ENCODE measurements around the gene SCAMP3. TPM values are rescaled to one million over a fixed set of nuclear protein-coding genes. Genes with fewer than 3 reads are reported as not detected.

The SCAMP3 gene
- total and polyA plus RNA-seq, 2 of the 4 experiments (the other 2 are of a cell fraction): 30.5 to 118 TPM

- ChIA-PET POLR2A (ENCODE audit: unreplicated experiment) (no interaction called here), CTCF (no interaction called here)
- Histone ChIP-seq H2BK120ac (ENCODE audit: low read depth, low read length) (no peak overlapping the region), H3K9me1 (ENCODE audit: insufficient read depth, low read length) (peaks cover 3% of the 10 kb centered on the region; the same call in 1 of the 2 replicates), H3K27ac (ENCODE audit: insufficient read depth, low read length) (no peak overlapping the region), H2BK5ac (ENCODE audit: low read depth, low read length, poor library complexity, severe bottlenecking) (no peak overlapping the region), H3K4me3 (ENCODE audit: insufficient read depth, low read depth, low read length) (no peak overlapping the region), H3K4ac (ENCODE audit: low read depth, low read length) (no peak overlapping the region), H3K79me1 (ENCODE audit: low read depth in 1 of 2, low read length in 2 of 2) (no peaks in the 10 kb centered on the region), H3K4me1 (ENCODE audit: control insufficient read depth, insufficient read depth, low read length) (no peaks in the 10 kb centered on the region), H3K9ac (ENCODE audit: low read depth, low read length) (no peak overlapping the region), H2BK20ac (ENCODE audit: low read depth, low read length) (no peak overlapping the region), H2BK15ac (ENCODE audit: low read depth, low read length) (no peak overlapping the region), H3K9me3 (ENCODE audit: control insufficient read depth, insufficient read depth, low read length) (no peaks in the 10 kb centered on the region), H4K20me1 (ENCODE audit: insufficient read depth, low read length) (no peaks in the 10 kb centered on the region), H2AFZ (replicated peaks; ENCODE audit: low read length, poor library complexity) (no peak overlapping the region), H3K14ac (replicated peaks; ENCODE audit: low read depth, low read length) (no peak overlapping the region), H3K4me2 (ENCODE audit: low read depth, low read length) (no peak overlapping the region), H3K36me3 (ENCODE audit: control insufficient read depth, insufficient read depth, low read length) (no peaks in the 10 kb centered on the region), H3K18ac (ENCODE audit: low read depth, low read length) (no peak overlapping the region), H4K91ac (ENCODE audit: insufficient read depth, low read depth, low read length) (no peak overlapping the region), H4K8ac (ENCODE audit: low read depth in 2 of 2, low read length in 2 of 2) (no peak overlapping the region), H2AK9ac (replicated peaks; ENCODE audit: low read depth, low read length, poor library complexity) (no peak overlapping the region), H4K5ac (ENCODE audit: low read depth, low read length) (no peak overlapping the region), H3K56ac (ENCODE audit: extremely low read depth, insufficient read depth, low read length) (no peak overlapping the region), H3K27me3 (ENCODE audit: control insufficient read depth, insufficient read depth, low read length) (no peaks in the 10 kb centered on the region), H2AK5ac (ENCODE audit: low read depth, low read length) (no peak overlapping the region), H3K23ac (ENCODE audit: low read depth, low read length) (no peak overlapping the region)
- in situ Hi-C loops (cut with MboI; ENCODE audit: low sequenced_read_pairs) (no loop called here), dilution Hi-C loops (cut with HindIII; ENCODE audit: low sequenced_read_pairs, unreplicated experiment) (no loop called here), intact Hi-C loops (cut with micrococcal nuclease) (no loop called here)
- BruUV-seq (replicated peaks): no TSS peak
- DNase-seq (no peak), ATAC-seq (ENCODE audit: low read depth) (no peak)
- TF ChIP-seq RCOR1 (IDR thresholded peaks at IDR 0.05; ENCODE audit: insufficient replicate concordance, low read length) (no peak), CHD1 (IDR thresholded peaks at IDR 0.05; ENCODE audit: low read depth, low read length) (no peak), NFE2L2 (IDR thresholded peaks at IDR 0.05; ENCODE audit: low read depth, low read length) (no peak), MAFK (IDR thresholded peaks at IDR 0.05; ENCODE audit: low read depth, low read length) (no peak), MXI1 (IDR thresholded peaks at IDR 0.05; ENCODE audit: borderline replicate concordance, low read depth, low read length) (no peak)
- 53% methylated on average over 3 of the region's 12 CpGs; no CpG with 5 or more reads in 1 of the 2 experiments for WGBS, 2 experiments (ENCODE audit: extremely low coverage in 2 of 2, insufficient read length in 1 of 2)
Measured at GRCh38 chr1:155284476-155284875, 22.3 kb upstream of the SCAMP3 start.
